Esophagus squamous epithelium (tissue), 5 donors: ENCODE results near the gene MERTK. TPM values are rescaled to one million over a fixed set of nuclear protein-coding genes. Genes with fewer than 3 reads are reported as not detected.

ENCODE experiments used
- DNase-seq: peaks from one replicate; lab custom pipeline; 2025; lab: John Stamatoyannopoulos, UW
- H3K27ac ChIP-seq, 4 donors: fragments of 200-600 bp; sonication (generic); one replicate each; pipeline ENCODE4 v1.5.1; 2016 to 2019; ENCODE audit warnings: mild to moderate bottlenecking in 1 of 4
- H3K27me3 ChIP-seq, 4 donors: fragments of 200-600 bp; sonication (generic); 1 replicate in 3 of 4; 2 replicates in 1 of 4; pipeline versions ENCODE4 v1.5.1 to v1.6.0; 2017 to 2021; ENCODE audit warnings: antibody characterized with exemption in 1 of 4
- H3K36me3 ChIP-seq, 3 donors: fragments of 200-600 bp; sonication (generic); one replicate each; pipeline ENCODE4 v1.5.1; 2016 to 2019
- H3K4me1 ChIP-seq, 3 donors: fragments of 200-600 bp; sonication (generic); one replicate each; pipeline ENCODE4 v1.5.1; 2017 to 2019
- H3K4me3 ChIP-seq, 4 donors: fragments of 200-600 bp; sonication (generic); 1 replicate in 3 of 4; 2 replicates in 1 of 4; pipeline ENCODE4 v1.5.1; 2016 to 2019; ENCODE audit warnings: mild to moderate bottlenecking in 2 of 4, moderate library complexity in 1 of 4
- H3K9me3 ChIP-seq, 3 donors: fragments of 200-600 bp; sonication (generic); one replicate each; pipeline ENCODE4 v1.5.1; 2016 to 2019
- CTCF ChIP-seq, 6 experiments: fragments of 450-650 bp in 4 of 6; fragments of 200-600 bp in 2 of 6; sonication (generic) in 2 of 6; IDR thresholded peaks; one replicate each; pipeline ENCODE4 v1.5.1; 2016 to 2019; ENCODE audit warnings: antibody characterized with exemption in 6 of 6, mild to moderate bottlenecking in 4 of 6, moderate library complexity in 4 of 6
- POLR2A ChIP-seq, 4 donors: fragments of 450-650 bp; IDR thresholded peaks; one replicate each; pipeline ENCODE4 v1.6.1; 2017; ENCODE audit warnings: antibody characterized with exemption in 4 of 4, mild to moderate bottlenecking in 4 of 4, moderate library complexity in 3 of 4
- WGBS, 2 donors: methylation state at CpG; one replicate each; pipeline ENCODE4 v1.1.5; 2018; 5-methylcytosine and 5-hydroxymethylcytosine counted together
- intact Hi-C: fragments of 100-400 bp; cut with DNase I; formaldehyde crosslinking; loops from one replicate; pipeline ENCODE4 v1.15.0; 2022
- total RNA-seq, 4 donors: library from RNA; depleted of rRNA; stranded (reverse); fragments of >200 nt; gene quantifications; one replicate each; pipeline ENCODE4 v1.1.0, GENCODE V29; 2016
- donor health status: DM: yes; HTN: yes; CAD: no.

MERTK gene
- total RNA-seq, 4 donors from 2014 or later: 1.7 to 13.7 (median 7.0) TPM

DNA sequence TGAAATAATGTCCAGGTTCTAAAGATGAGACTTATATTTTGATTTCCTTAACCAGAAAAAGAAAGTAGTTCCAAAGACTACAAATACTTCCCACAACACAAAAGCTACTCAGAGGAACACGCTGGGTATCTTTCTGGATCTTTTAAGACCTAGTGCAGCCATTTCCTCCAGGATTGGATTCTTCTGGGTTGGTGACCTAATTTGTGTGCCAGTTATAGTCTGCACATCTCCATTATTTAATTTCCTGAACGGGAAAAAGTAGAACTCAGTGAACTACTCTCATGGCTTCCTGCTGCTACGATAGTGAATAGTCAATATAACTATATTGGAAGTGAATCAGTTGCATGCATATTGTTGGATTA, 158.2 kb downstream of the MERTK start:
- no peaks in the 10 kb centered on the region for H3K9me3 ChIP-seq
- WGBS, 2 donors: 6 to 11% methylated on average over 3 of the region's 3 CpGs
- intact Hi-C loops: no loop called here
- H3K4me1 ChIP-seq: peaks cover 19 to 52% (median 27%) of the 10 kb centered on the region in 3 donors
- H3K27me3 ChIP-seq: no peaks in the 10 kb centered on the region
- H3K36me3 ChIP-seq: peaks cover 0 to 25% (median 4%) of the 10 kb centered on the region in 3 donors
- TF ChIP-seq CTCF (IDR thresholded peaks at IDR 0.05) (no peak), POLR2A (IDR thresholded peaks at IDR 0.05) (no peak)
- peak overlapping the region; percentile 96 to 99 (median 96) for H3K27ac ChIP-seq
- peak overlapping the region; percentile 78 to 100 (median 88) for H3K4me3 ChIP-seq
- DNase-seq: no peak

DNA sequence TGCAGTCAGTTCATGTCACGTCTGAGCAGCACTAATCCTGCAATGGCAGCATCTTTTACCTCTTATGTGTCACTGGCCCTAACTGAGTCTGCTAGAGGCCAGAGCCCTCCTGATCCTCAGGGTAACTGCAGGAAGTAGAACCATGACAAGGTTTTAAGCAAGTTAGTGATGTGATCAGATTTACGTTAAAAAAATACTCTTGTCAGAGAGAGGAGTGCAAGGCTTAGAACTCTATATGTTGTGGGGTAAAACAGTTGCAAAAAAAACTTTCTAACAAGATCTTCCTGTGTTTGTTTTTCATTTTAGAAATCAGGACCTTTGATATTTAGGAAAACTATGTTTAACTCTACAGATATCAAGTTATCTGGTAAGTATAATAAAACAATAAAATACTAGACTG, 161.3 kb downstream of the MERTK start:
- H3K27me3 ChIP-seq: no peaks in the 10 kb centered on the region
- H3K4me1 ChIP-seq: peaks cover 19 to 37% (median 19%) of the 10 kb centered on the region in 3 donors
- no peak for TF ChIP-seq POLR2A (IDR thresholded peaks at IDR 0.05)
- no peak for TF ChIP-seq CTCF (IDR thresholded peaks at IDR 0.05)
- H3K9me3 ChIP-seq: no peaks in the 10 kb centered on the region
- intact Hi-C loops: no loop called here
- peak overlapping the region in 1 of 4 donors; percentile 10 for H3K27ac ChIP-seq
- no peak overlapping the region for H3K4me3 ChIP-seq
- DNase-seq: no peak
- peaks cover 0 to 55% (median 4%) of the 10 kb centered on the region in 3 donors for H3K36me3 ChIP-seq
- 89% methylated on average over 2 of the region's 2 CpGs for WGBS, 2 donors

DNA sequence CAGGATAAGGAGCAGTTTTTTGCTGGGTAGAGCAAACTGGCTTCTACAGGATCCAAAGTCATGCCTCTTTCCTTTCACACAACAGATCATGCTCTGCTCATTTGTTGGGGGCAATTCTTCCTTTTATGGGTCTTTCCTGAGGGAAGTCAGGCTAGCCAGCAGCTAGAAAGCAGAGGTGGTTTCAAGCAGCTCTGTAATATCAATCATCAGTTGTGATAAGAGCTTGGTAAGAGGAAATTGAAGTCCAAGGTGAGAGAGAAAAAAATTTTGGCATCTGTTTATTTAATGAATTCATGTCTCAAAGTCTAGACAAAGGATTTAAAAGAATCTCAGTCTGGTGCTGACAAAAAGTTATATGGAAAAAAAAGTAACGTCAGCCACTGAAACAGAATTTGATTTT, 162.9 kb downstream of the MERTK start:
- no peaks in the 10 kb centered on the region for H3K9me3 ChIP-seq
- H3K4me3 ChIP-seq: no peak overlapping the region
- no peak for DNase-seq
- H3K36me3 ChIP-seq: peaks cover 0 to 72% (median 4%) of the 10 kb centered on the region in 3 donors
- no peak overlapping the region for H3K27ac ChIP-seq
- intact Hi-C loops: no loop called here
- H3K4me1 ChIP-seq: peaks cover 17 to 33% (median 17%) of the 10 kb centered on the region in 3 donors
- TF ChIP-seq POLR2A (IDR thresholded peaks at IDR 0.05) (no peak), CTCF (IDR thresholded peaks at IDR 0.05) (no peak)
- no peaks in the 10 kb centered on the region for H3K27me3 ChIP-seq
- WGBS, 2 donors: 91 to 94% methylated on average over 1 of the region's 1 CpG

GRCh38 chr2:112061840-112062239, 163.4 kb downstream of the MERTK start:
- H3K9me3 ChIP-seq: no peaks in the 10 kb centered on the region
- peaks cover 12 to 27% (median 13%) of the 10 kb centered on the region in 3 donors for H3K4me1 ChIP-seq
- no peak for DNase-seq
- no peaks in the 10 kb centered on the region for H3K27me3 ChIP-seq
- peaks cover 0 to 77% (median 4%) of the 10 kb centered on the region in 3 donors for H3K36me3 ChIP-seq
- intact Hi-C loops: no loop called here
- H3K4me3 ChIP-seq: no peak overlapping the region
- H3K27ac ChIP-seq: no peak overlapping the region
- TF ChIP-seq CTCF (IDR thresholded peaks at IDR 0.05) (no peak), POLR2A (IDR thresholded peaks at IDR 0.05) (no peak)
- 81 to 85% methylated on average over 2 of the region's 2 CpGs for WGBS, 2 donors

DNA sequence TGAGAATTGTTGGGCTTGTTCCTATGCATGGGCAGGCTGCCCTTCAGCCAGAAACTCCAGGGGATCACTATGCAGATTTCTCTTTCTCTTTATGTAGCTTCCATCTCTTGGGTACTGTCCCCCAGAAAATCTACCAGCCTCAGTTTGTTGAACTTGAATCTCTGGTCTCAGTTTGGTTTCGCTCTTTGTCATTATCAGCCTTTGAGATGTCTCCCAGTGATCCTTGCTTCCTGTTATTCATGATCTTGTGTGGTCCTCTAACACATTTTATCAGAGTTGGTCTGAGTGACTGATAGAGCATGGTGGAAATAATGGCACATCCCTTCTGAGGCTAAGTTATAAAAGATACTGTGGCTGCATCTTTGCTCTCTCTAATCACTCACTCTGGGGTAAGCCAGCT, 164.5 kb downstream of the MERTK start:
- WGBS, 2 donors: 93 to 100% methylated on average over 1 of the region's 1 CpG
- intact Hi-C loops: no loop called here
- no peaks in the 10 kb centered on the region for H3K27me3 ChIP-seq
- no peak overlapping the region for H3K4me3 ChIP-seq
- TF ChIP-seq POLR2A (IDR thresholded peaks at IDR 0.05) (no peak), CTCF (IDR thresholded peaks at IDR 0.05) (no peak)
- no peaks in the 10 kb centered on the region for H3K9me3 ChIP-seq
- H3K36me3 ChIP-seq: peaks cover 6 to 88% (median 13%) of the 10 kb centered on the region in 3 donors
- DNase-seq: no peak
- no peak overlapping the region for H3K27ac ChIP-seq
- peaks cover 1 to 17% (median 6%) of the 10 kb centered on the region in 3 donors for H3K4me1 ChIP-seq
